Stimulated activated naive CD4-positive, alpha-beta T cell (primary cell): ENCODE results near the gene FOXN3.
"Not testable (repeated sequence)": the region's sequence is repeated elsewhere in the genome, so short reads cannot be mapped to it uniquely, and the experiment has no call there.

Source experiments
- DNase-seq, 6 experiments: peaks; one replicate each; lab custom pipeline; 2025; lab: John Stamatoyannopoulos, UW

FOXN3 gene

DNA sequence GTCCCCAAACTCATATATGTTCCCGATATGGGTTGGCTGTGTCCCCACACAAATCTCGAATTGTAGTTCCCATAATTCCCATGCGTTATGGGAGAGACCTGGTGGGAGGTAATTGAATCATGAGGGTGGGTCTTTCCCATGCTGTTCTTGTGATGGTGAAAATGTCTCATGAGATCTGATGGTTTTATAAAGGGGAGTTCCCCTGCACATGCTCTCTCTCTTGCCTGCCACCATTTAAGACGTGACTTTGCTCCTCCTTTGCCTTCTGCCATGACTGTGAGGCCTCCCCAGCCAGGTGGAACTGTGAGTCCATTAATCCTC lies 166.4 kb downstream of the FOXN3 start:
- DNase-seq, result not testable (repeated sequence)

DNA sequence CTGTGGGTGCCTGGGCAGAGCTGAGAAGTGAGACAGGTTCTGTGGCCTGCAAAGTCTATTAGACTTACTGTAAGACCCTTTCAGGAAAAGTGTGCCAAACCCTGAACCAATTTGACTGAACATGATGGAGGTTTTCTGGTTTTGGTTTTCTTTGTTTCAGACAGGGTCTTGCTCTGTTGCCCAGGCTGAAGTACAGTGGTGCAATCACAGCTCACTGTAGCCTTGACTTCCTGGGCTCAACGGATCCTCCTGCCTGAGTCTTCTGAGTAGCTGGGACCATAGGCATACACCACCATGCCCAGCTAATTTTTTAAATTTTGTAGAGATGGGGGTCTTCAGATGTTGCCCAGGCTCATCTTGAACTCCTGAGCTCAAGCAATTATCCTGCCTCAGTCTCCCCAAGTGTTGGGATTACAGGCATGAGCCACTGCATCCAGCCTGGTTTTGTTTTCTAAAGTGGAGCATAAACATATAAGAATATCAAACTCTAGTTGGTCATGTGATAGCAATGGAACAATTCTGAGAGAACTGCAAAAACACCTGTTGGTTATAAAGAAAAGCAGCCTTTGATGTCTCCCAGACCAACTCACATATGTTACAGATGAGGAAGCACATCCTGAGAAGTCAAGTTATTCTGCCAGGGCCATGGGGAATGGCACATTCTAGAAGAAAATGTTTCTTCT lies 166.9 kb downstream of the FOXN3 start:
- DNase-seq, result no peak

GRCh38 chr14:89249065-89249695 lies 167.9 kb downstream of the FOXN3 start:
- no peak for DNase-seq

DNA sequence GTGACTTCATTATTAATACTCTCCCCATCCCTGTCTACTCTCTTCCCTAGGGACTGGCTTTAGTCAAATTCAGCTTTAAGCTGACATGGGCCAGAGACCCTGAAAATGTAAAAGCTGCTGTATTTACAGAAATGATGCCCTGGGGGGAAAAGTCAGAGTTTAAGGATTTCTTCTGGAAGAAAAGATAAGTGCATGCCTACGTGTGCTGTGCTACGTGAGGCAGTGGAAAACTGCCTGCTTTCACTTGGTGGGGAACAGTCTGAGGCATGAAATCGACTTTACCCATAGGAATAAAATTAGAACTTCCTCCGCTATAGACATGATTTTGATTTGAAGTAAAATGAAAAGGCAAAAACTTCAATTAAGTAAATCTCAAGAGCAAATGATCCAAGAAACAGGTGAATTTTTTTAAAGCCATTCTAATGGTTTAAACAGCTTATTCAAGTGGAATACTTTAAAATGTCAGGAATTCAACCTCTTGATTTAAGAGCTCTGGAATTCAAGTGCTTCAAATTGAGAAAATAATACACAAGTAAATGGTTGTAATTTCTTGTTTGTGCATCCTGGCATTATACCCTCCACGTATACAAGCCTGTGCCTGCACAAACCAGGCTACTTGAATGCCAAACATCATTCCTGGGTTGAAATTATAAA lies 168.5 kb downstream of the FOXN3 start:
- no peak for DNase-seq

DNA sequence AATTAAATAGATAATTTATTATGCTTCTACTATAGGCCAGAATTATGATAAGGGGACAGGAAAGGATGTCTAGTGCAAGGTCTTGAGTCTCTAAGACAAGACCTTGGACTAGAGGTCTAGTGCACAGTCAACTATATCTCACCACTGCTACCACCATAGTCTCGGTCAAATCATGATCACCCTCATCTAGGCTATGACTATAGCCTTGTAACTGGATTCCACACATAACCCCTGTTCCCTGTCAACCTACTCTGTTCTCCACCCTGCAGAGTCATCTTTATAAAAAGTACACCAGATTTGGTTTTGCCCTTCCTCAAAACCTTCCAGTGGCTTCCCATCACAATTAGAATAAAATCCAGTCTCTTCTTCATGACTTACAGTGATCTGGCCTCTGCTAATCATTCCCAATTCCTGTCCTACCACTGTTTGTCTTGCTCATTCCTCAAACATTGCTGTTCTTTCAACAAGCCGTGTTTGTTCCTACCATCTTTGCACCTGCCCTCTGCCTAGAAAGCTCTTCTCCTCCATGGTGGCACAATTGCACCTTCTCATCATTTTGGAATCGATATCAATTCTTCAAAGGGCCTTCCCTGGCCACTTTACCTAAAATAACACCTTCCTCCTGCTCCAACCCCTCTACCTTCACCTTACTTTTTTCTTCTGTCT lies 169.4 kb downstream of the FOXN3 start:
- DNase-seq, result no peak

GRCh38 chr14:89246290-89246689 lies 170.7 kb downstream of the FOXN3 start:
- DNase-seq, result no peak

DNA sequence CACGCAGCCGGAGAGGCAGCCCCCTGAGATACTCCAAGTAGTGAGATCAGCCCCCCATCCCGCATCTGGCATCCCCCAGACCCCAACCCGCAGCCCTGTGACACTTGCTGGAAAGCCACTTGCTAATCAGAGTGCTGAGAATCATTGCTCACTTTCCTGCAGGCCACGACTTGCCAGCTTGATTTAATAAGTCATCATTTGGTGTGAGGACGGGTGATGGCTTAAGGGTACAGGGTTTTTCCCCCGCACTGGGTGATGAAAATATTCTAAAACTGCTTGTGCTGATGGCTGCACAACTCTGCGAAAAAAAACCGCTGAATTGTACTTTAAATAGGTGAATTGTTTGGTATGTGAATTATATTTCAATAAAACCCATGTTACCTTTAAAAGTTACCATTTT lies 171.2 kb downstream of the FOXN3 start:
- no peak for DNase-seq

DNA sequence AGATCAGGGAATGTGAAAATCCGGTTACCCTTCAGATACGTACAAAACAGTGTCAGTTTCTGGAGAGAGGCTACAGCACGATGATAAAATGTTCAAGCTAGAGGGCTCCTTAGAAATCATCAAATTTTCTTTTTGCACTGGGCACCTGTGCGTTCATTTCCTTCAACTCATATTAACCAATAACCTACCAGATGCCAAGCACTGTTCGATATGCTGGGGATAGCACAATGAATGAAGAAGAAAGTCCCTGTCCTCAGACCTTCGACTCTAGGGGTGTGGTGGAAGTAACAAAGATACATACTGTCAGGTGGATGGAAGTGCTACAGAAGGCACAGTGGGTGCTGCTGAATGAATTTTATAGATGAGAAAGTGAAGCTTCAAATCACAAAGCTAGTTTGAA lies 172.3 kb downstream of the FOXN3 start:
- no peak for DNase-seq

DNA sequence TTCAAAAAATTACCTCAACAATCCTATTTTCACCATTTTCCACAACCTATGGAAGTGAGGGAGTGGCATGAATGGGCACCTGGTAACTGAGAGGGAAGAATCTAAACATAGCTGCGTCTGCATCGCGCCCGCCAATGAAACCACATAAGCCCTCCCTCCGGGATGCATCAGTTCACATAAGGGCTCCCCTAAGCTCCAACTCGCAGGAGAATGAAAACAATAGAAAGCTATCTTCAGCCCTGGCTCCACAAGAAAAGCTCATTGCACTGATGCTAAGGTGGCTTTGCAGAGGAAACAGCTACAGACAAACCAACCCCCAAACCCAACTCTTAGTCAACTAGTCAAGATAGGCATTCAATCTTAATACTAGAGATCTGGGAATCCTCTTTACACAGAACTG lies 173.3 kb downstream of the FOXN3 start:
- no peak for DNase-seq

DNA sequence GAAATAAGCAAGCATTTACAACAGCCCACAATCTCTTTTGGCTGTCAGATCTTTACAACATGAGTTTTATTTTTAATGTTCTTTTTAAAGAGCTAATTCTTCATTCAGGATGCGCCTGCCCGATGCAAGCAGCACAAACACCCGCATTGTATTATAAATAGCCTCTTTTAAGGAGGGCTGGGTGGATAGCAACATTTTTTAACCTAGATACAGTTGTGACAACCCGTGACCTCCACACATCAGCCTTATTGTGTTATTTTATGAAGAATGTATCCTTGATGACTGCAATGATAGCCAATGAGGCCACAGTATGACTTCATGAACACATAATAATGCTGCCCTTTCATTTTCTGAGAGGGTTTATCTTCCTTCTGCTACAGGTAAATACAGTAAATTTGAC lies 173.7 kb downstream of the FOXN3 start:
- DNase-seq, result no peak

DNA sequence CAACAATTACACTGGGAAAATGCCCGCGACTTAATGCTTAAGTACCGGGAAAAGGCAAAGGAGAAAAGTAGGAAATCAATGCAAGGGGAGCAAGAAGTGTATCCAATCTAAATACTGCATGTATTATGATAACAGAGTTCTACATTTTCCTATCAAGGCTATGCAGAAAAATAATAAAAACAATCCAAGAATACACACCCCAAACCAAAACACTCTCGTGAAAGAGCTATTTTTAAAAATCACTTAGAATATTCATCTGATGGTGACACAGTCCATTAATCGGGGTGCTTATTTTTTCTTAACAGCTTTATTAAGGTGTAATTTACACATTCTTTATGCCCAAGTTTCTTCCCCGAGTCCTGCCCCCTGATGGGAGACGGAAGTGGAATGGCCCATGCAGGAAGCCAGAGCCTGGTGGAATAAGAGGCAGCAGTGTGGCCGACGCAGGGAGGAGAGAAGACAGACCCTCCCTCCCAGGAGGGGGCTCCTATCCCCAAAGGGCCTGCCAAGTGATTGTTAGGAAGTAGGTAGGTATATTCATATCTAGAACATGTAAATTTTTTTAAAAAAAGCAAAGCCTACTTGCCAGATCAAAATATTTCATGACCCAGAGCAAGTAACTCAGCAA lies 174.3 kb downstream of the FOXN3 start:
- DNase-seq, result no peak

- DNase-seq, result no peak
These were observed 174.9 kb downstream of the FOXN3 start for GRCh38 chr14:89241934-89242651.

- DNase-seq, result no peak
These were observed 175.8 kb downstream of the FOXN3 start for GRCh38 chr14:89241257-89241656.

- no peak for DNase-seq
These were observed 176.6 kb downstream of the FOXN3 start for GRCh38 chr14:89240414-89240813.

DNA sequence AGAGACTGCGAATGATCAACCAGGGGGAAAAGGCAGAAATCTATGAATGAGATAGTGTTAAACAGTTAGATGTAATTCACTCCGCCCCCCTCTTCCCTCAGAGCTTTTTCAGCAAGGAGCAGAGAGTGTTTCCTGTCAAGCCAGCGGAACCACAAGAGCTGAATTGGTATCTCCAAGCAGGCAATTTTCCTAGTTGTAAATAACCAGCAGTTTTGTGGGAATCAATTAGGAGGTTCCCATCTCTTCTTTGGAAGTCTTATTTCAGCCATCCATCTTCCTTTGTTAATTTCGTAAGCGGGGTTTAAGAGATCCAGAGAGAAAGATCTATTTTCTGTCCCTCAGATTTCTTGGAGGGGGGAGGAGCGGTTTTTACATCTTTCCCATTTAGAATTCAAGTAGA lies 178.0 kb downstream of the FOXN3 start:
- no peak for DNase-seq

- DNase-seq, result no peak
These were observed 179.0 kb downstream of the FOXN3 start for GRCh38 chr14:89237921-89238529.

DNA sequence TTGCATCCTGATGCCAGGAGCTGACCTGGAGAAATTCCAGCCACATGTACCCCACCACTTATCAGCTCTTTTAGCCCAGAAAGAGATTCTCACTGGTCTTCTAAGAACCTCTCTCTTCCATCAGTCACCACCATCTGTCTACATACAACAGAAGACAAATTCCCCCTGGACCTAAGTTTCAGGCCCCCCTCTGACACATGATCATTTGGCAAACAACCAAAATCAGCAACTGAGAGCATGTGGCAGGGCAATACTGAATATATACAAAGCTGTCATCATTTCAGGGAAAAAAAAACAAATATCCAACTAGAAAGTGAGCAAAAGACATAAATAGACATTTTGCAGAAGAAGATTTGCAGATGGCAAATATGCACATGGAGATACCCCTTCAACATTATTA lies 180.2 kb downstream of the FOXN3 start:
- no peak for DNase-seq

- DNase-seq, result no peak
These were observed 183.8 kb downstream of the FOXN3 start for GRCh38 chr14:89233184-89233583.

DNA sequence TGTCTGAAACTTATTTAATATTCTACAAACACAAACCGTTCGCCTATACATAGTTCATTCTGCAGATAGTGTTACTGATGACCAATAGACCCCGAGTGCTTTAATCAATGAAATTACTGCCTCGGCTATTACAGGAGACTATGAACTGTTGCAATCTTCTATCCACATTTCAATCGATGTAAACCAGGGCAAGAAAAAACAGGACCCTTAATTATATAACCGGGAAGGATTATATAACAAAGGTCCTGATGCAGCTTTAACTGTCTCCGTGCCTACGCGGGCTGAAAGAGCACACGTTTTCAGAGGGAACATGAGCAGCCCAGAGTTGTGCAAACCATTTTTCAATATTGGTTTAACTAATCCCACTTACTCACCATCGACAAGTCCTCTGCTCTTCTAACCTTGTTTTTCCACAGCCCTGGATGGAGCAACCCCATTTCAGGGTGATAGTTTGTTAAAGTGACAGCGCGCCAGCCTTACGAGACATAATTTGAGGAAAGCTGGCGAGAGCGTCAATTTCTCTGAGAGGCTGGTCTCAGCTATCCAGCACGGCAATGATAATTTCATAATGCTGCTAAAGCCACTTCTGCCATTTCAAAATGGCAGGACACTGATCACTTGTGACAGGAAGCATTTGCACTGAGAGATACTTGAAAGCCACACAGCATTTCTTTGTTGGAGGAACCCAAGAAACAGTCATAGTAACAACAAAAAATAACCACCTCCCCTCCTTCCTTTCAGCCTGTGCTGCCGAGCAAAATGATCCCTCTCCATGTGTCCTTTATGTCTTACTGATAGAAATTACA lies 184.6 kb downstream of the FOXN3 start:
- DNase-seq, result no peak

DNA sequence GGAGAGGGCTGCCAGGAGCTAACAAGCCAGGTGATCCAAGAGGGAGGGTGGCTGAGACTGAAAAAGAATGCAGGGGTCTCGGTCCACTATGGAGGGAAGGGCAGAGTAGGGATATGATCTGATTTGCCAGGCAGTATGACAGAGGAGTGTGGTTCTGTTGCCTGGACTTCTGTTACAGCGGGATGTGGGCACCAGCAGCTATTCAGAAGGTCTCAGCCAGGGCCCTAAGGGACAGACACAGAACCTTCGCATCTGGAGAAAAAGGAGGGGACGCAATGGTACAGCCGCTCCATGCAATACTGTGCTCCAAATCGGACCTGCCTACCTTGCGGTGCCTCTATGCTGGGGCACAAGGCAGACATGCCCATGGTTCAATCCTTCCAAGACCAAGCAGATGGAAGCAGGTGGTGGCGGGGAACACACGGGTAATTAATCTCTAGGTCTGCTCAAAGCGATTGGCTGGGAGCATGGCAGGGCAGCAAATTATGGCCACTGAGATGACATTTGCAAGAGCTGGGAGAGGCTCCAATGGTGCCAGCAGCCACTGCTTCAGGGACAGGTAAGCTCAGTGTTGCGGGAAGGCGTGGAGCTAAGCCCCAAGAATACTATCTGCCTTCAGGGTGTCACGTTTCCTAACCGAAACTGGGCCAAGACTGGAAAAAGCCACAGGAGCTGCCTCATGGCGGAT lies 185.5 kb downstream of the FOXN3 start:
- no peak for DNase-seq
